Mesodermal cell (in vitro differentiated cells): ENCODE measurements around the gene G6PC3.
"Not testable (repeated sequence)": the region's sequence is repeated elsewhere in the genome, so short reads cannot be mapped to it uniquely, and the experiment has no call there.

Source experiments
- H3K27ac ChIP-seq: 2 replicates; pipeline ENCODE4 v1.7.0; 2013; ENCODE audit warnings: mild to moderate bottlenecking, low read depth, low read length, moderate library complexity; ENCODE audit not compliant: severe bottlenecking
- H3K36me3 ChIP-seq: 2 replicates; pipeline ENCODE4 v1.7.1; 2013; ENCODE audit warnings: mild to moderate bottlenecking, low read length, moderate library complexity; ENCODE audit not compliant: control insufficient read depth, insufficient read depth
- H3K4me1 ChIP-seq: one replicate; pipeline ENCODE4 v1.7.1; 2013; ENCODE audit warnings: mild to moderate bottlenecking, low read length; ENCODE audit not compliant: insufficient read depth, control insufficient read depth, poor library complexity, severe bottlenecking
- H3K4me3 ChIP-seq: 2 replicates; pipeline ENCODE4 v1.7.0; 2013; ENCODE audit warnings: low read length, control low read depth, mild to moderate bottlenecking; ENCODE audit not compliant: insufficient read depth, poor library complexity, severe bottlenecking; ENCODE audit errors: extremely low read depth
- H3K9me3 ChIP-seq: 2 replicates; pipeline ENCODE4 v1.7.1; 2013; ENCODE audit warnings: mild to moderate bottlenecking, low read length, moderate library complexity; ENCODE audit not compliant: control insufficient read depth
- WGBS, 2 experiments: methylation state at CpG; one replicate each; pipeline ENCODE4 v1.1.5; 2013; ENCODE audit warnings: missing lambda C conversion rate in 2 of 2; ENCODE audit not compliant: insufficient coverage in 2 of 2; 5-methylcytosine and 5-hydroxymethylcytosine counted together

Gene G6PC3

DNA sequence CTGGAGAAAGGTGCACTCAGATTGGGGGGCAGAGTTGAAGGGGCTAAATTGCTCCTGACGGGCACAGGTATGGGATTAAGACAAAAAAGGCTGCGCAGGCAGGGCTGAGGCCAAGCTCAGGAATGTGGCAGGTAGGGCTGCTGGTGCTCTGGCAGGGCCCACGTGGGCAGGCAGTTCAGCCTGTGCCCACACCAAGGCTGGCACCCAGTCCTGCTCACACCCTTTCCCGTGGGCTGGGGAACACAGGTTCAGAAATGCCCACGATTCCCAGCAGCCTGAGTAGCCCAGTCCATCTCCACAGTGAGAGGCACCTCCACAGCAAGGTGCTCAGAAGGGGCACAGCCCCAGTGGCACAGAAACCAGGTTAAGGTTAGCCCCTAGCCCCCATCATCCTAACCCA, 48.5 kb downstream of the G6PC3 start:
- peaks cover 30% of the 10 kb centered on the region for H3K36me3 ChIP-seq
- WGBS, 2 experiments = 79 to 86% methylated on average over 5 of the region's 5 CpGs
- H3K9me3 ChIP-seq = no peaks in the 10 kb centered on the region
- H3K4me3 ChIP-seq = no peak overlapping the region
- H3K27ac ChIP-seq = no peak overlapping the region
- H3K4me1 ChIP-seq = peaks cover 29% of the 10 kb centered on the region

DNA sequence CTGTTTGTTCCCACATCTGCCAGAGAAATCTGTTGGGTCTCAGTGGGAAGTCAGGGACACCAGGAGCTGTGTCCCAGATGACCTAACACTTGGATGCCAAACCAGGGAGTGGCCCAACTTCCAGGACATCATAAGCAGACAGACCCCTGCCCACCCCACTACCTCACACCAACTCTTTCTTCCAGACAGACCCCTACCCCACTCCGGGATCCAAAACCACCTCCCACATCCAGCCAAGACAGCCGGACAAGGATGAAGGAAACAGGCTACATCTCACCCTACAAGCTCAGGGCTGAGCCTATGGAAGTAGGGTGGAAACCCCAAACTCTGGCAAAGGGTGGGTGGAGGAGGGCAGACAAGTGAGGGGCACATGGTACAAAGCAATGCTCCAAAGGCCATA, 49.3 kb downstream of the G6PC3 start:
- WGBS, 2 experiments = 100% methylated on average over 1 of the region's 2 CpGs; no CpG with 5 or more reads in 1 of the 2 experiments
- Histone ChIP-seq H3K27ac (no peak overlapping the region), H3K4me1 (peaks cover 33% of the 10 kb centered on the region), H3K9me3 (no peaks in the 10 kb centered on the region), H3K36me3 (peaks cover 23% of the 10 kb centered on the region), H3K4me3 (no peak overlapping the region)

DNA sequence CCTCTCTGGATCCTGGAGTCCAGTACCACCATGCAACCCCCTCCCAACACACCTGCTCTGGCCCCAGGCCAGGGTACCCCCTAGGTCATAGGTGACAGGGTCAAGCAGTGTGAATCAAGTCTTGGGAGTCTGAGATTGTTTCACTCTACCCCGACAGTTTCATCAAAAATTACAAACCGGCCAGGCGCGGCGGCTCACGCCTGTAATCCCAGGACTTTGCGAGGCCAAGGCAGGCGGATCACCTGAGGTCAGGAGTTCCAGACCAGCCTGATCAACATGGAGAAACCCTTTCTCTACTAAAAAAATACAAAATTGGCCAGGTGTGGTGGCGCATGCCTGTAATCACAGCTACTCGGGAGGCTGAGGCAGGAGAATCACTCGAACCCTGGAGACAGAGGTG, 49.7 kb downstream of the G6PC3 start:
- H3K4me3 ChIP-seq, H3K27ac ChIP-seq, H3K9me3 ChIP-seq: not testable (repeated sequence)
- peaks cover 18% of the 10 kb centered on the region for H3K36me3 ChIP-seq
- H3K4me1 ChIP-seq = peaks cover 29% of the 10 kb centered on the region
- 93 to 94% methylated on average over 10 to 11 of the region's 11 CpGs for WGBS, 2 experiments

DNA sequence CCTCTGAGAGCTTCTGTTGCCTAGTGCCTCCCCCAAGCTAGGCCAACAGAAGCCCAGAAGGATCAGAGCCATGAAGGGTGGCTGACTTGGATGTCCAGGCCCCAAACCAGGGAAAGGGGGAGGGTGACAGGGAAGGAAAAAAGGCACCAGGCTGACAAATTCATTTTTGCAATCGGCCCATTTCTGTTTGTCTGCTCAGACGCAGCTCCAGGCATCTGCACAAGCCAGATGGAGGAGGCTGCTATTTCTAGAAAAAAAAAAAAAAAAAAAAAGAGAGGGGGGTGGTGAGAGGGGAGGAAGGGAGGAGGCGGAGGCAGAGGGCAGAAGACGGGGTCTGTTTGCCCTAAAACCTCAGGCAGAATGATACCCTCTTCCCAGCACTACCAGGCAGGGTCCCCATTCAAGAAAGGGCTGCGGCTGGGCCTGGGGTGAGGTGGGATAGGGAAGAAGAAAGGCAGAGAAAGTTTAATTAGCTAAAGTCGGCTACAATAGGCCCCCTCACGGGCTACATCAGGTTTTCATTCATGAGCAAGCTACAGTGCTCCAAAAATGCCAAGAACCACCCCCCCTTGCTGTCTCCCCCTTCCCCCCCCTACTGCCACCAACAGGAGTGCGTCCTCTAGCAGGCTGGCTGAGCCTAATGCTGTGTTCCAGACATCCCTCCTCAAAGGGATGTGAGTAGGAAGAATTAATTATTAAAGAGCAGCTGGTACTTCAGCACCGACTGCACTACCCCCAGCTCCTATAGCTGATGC, 50.5 kb downstream of the G6PC3 start:
- Histone ChIP-seq H3K4me1 (peaks cover 26% of the 10 kb centered on the region), H3K27ac (no peak overlapping the region), H3K36me3 (peaks cover 11% of the 10 kb centered on the region), H3K9me3 (no peaks in the 10 kb centered on the region), H3K4me3 (peak overlapping the region; percentile 93)
- 59% methylated on average over 4 of the region's 9 CpGs; no CpG with 5 or more reads in 1 of the 2 experiments for WGBS, 2 experiments

DNA sequence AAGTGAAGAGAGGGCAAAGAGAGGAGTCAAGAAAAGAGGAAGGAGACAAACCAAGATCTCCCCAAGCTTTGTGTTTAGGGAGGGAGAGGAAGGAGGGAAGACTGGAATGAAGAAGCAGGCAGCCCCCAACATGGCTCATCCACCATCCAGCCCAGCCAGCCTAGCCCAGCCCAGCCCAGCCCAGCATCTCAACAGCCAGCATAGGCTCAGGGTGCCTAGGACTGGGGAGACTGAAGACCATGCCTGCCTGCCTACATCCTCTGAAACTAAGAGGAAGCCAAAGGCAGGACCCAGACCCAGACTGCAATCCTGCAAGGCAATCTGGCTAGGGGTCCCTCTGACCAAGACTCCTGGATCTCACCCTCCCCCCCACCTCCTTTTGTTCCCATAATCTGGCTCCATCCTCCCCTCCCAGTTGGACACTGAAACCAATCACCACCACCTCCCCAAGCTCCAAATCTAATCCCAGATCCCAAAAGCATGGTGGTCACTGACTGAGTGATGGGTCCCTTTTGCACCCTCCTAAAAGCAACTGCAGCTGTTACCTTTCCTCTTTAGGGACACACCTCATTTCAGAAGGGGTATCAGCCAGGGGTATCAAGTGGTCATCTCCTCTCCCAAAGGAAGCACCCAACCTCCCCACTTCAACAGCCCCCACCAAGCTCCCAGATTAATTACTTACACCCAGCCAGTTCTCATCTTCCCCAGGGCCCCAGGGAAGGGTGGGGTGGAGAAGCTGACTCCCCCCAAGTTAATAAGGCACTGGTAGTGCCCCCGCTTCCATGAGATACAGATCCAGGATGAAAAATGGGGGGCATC, 51.7 kb downstream of the G6PC3 start:
- WGBS, 2 experiments = no CpG with 5 or more reads among the region's 1 CpG
- Histone ChIP-seq H3K9me3 (no peaks in the 10 kb centered on the region), H3K27ac (peak overlapping the region; percentile 10), H3K4me3 (peak overlapping the region; percentile 93), H3K36me3 (peaks cover 3% of the 10 kb centered on the region), H3K4me1 (peaks cover 26% of the 10 kb centered on the region)

DNA sequence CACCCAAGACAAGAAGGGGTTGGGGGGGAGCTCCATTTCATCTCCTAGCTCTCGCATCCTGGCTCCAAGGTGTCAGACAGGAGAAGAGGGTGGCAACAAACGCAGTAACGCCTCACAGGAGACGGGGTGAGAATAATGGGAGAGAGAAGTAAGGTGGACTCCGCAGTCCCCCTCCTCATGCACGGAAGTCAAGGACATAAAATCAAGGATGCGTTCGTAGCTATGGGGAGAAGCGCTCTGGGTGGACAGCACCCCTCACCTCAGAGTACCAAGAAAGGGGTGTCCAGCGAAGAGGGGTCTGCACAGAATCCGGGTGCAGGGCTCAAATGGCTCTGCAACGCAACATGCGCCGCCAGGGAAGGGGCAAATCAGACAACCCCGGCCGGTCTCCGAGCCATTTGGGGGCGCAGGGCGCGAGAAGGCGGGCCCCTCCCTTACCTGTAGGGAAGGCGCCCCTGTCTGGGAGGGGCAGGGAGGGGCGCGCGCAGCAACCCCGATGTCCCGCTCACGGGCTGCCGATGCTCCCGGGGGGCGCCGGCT, 52.4 kb downstream of the G6PC3 start:
- peaks cover 26% of the 10 kb centered on the region for H3K4me1 ChIP-seq
- peak overlapping the region; percentile 93 for H3K4me3 ChIP-seq
- 1 to 4% methylated on average over 22 to 24 of the region's 32 CpGs for WGBS, 2 experiments
- peak overlapping the region; percentile 74 for H3K27ac ChIP-seq
- no peaks in the 10 kb centered on the region for H3K9me3 ChIP-seq
- H3K36me3 ChIP-seq = no peaks in the 10 kb centered on the region

DNA sequence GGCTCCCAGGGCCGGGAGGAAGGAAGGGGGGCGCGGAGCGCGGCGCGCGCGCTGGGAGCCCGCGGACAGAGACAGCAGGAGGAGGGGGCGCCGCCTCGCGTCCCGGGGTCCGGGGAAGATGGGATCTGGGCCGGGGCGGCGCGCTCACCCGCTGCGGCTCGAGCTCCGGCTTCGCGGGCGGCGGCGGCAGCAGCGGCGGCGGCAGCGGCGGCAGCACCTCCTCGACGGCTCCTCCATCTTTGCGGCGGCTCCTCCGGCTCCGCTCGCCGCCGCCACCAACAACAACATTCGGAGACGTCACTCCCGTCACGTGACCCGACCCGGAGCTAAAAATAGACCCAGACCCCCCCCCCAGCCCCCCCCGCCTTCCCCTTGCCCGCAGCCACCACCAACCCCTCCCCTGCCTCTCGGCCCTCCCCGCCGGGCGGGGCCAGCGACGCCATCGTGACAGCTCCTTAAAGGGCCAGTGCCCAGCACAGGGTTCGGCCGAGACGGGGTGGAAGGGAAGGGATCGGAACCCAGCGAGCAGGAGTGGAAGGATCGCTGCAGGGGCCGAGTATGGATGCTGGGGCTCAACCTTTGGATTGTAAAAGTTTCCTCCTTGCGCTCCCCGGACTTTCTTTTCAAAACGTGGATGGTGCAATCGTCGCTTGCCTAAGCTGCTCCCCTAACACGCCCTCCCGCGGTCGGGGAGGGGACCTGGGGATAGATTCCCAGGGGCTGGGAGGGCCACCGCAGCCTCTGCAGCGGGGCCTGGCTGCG, 53.0 kb downstream of the G6PC3 start, which contains the start of gene HDAC5:
HDAC5 (minus strand) TSS at position 286 of the 762 bp plus-strand sequence. CDS start 6,126 bp downstream, outside the sequence.
- no peaks in the 10 kb centered on the region for H3K9me3 ChIP-seq
- peak within 1 kb of the TSS; percentile 95 for H3K27ac ChIP-seq
- H3K4me1 ChIP-seq = peaks cover 26% of the 10 kb centered on the region
- peak within 1 kb of the TSS; percentile 93 for H3K4me3 ChIP-seq
- 0 to 1% methylated on average over 43 to 44 of the region's 78 CpGs for WGBS, 2 experiments
- no peaks in the 10 kb centered on the region for H3K36me3 ChIP-seq

DNA sequence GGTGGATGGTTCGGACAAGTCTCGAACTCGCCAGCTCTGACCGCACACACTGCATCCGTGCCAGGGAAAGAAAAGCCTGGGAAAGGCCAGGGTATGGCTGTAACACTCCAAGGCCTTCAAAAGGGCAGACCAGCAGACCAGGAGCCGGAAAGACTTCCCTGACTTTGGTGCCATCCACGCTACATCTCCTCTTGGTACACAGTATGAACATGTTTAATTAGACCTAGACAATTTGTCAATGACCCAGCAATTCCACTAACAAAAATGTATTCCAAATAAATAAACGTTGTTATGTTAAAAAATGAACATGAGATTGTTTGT, 53.5 kb downstream of the G6PC3 start:
- 0 to 17% methylated on average over 5 to 7 of the region's 8 CpGs for WGBS, 2 experiments
- peak overlapping the region; percentile 93 for H3K4me3 ChIP-seq
- H3K9me3 ChIP-seq = no peaks in the 10 kb centered on the region
- H3K36me3 ChIP-seq = no peaks in the 10 kb centered on the region
- H3K4me1 ChIP-seq = peaks cover 21% of the 10 kb centered on the region
- H3K27ac ChIP-seq = peak overlapping the region; percentile 95
